C4-2B (cell line): ENCODE results near the gene GPR52.

Experiments used
- CTCF ChIP-seq: fragments of 450-650 bp; conservative IDR thresholded peaks from 2 replicates; pipeline ENCODE4 v1.5.1; 2017; ENCODE audit warnings: mild to moderate bottlenecking
- ZFX ChIP-seq: fragments of 450-650 bp; IDR thresholded peaks from 2 replicates; pipeline ENCODE4 v1.6.1; 2017

GRCh38 chr1:174497478-174497877 lies 49.7 kb downstream of the GPR52 start:
- no peak for TF ChIP-seq CTCF
- TF ChIP-seq ZFX = no peak
